HuH-7 (cell line): ENCODE measurements around the gene HCAR2.
"Not testable (repeated sequence)": the region's sequence is repeated elsewhere in the genome, so short reads cannot be mapped to it uniquely, and the experiment has no call there.

Experiments
- DNase-seq: peaks from one replicate; pipeline ENCODE4 v3.0.0; 2011; ENCODE audit warnings: low spot score

Gene HCAR2

DNA sequence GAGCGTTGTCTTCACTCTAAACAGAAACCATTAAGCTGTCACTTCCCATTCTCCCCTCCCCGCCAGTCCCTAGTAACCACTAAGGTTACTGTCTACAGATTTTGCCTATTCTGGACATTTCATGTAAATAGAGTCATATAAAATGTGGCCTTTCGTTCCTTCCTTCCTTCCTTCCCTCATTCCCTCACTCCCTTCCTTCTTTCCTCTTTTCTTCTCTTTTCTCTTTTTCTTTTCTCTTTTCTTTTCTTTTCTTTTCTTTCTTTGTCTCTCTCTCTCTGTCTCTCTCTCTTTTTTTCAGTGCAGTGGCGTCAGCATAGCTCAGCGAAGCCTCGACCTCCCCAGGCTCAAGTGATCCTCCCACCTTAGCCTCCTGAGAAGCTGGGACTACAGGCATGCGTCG, 37.8 kb downstream of the HCAR2 start:
- no peak for DNase-seq

DNA sequence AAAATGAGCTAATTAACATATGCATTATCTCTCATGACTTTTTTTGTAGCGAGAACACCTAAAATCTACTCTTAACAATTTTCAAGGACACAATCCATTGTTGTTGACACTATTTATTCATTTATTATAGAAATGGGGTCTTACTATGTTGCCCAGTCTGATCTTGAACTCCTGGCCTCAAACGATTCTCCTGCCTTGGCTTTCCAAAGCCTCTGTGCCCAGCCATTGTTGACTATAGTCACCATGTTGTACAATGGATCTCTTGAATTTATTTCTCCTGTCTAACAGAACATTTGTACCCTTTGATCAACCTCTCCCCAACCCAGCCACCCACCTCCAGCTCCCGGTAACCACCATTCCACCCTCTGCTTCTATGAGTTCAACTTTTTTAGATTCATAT, 41.2 kb downstream of the HCAR2 start:
- no peak for DNase-seq

DNA sequence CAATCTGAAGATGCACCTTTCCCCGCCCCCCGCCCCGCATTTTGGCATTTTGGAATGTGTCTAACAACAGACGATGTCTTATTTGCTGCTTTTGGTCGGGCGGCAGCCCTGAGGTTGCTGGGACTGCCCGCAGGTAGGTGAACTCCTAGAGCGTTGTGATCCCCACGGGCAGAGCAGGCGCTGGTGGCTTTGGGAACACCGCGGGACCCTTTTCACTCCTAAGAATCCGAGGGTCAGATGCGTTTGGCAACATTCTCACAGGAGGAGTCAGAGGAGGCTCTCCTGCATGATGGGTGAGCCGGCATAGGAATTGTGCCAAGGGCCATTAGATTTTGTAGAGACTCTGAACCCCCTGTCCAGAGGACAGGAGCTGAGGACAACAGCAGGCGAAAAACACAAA, 41.9 kb downstream of the HCAR2 start:
- no peak for DNase-seq

DNA sequence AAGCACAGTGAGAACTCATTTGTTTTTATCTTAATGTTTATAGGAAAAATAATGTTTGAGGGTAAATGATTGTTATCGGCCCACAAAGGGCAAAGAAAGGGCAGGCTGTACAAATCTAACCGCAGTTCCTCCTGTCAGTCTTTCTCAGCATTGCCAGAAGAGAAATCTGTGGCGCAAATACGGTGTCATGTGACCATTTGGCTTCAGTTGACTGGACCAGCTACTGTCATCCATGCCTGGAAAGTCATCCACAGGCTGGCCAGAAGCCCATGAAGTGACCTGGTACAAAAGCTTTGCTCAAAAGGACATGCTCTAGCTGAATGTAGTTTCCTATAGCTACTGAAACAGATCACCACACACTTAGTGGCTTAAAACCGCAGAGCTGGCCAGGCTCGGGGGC, 43.6 kb downstream of the HCAR2 start:
- DNase-seq: no peak

- no peak for DNase-seq
Observed at GRCh38 chr12:122656298-122656697, 46.9 kb downstream of the HCAR2 start.

DNA sequence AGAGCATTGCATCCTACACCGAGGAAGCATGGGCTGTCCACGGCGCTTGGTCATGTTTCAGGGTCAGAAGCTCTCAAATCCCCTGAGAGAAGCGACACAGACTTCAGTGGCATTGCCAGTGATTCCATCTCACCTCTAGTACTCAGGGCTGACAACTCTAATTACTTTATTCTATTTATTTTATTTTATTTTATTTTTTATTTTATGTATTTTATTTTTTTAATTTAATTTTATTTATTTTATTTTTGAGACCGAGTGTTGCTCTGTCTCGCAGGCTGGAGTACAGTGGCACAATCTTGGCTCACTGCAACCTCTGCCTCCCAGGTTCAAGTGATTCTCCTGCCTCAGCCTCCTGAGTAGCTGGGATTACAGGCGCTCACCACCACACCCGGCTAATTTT, 49.9 kb downstream of the HCAR2 start:
- not testable (repeated sequence) for DNase-seq

GRCh38 chr12:122651520-122652224, 51.5 kb downstream of the HCAR2 start:
- DNase-seq: no peak
